Mammary epithelial cell (primary cell): Measurements from ENCODE around the gene MEST.

Experiments used
- CTCF ChIP-seq, 2 donors: IDR thresholded peaks in 1 of 2; conservative IDR thresholded peaks in 1 of 2; 2 replicates each; pipeline ENCODE4 v1.5.1; 2011 to 2012; ENCODE audit warnings: inconsistent platforms in 2 of 2, low read length in 2 of 2, mild to moderate bottlenecking in 2 of 2, control low read depth in 1 of 2, low read depth in 1 of 2; ENCODE audit not compliant: insufficient read depth in 1 of 2; ENCODE audit errors: extremely low read depth in 1 of 2
- EZH2 ChIP-seq: IDR thresholded peaks from 2 replicates; pipeline ENCODE4 v1.6.1; 2012; ENCODE audit warnings: low read length, inconsistent platforms, borderline replicate concordance

- TF ChIP-seq CTCF (conservative IDR thresholded peaks at IDR 0.05 in 1 of 2, IDR thresholded peaks at IDR 0.05 in 1 of 2; ENCODE audit: extremely low read depth in 1 of 2, insufficient read depth in 1 of 2, low read depth in 1 of 2, low read length in 2 of 2) (no peak), EZH2 (no peak)
Measured at GRCh38 chr7:130513447-130513846, 21.6 kb downstream of the MEST start.
